ENCODE data around the gene GTF2F2. TPM values are rescaled to one million over a fixed set of nuclear protein-coding genes. Genes with fewer than 3 reads are reported as not detected.

Gene GTF2F2
- total and polyA plus RNA-seq, 2 donors (not counting 1 experiment from before 2014, with no cell fraction given): 5.9 to 19.6 TPM

DNA sequence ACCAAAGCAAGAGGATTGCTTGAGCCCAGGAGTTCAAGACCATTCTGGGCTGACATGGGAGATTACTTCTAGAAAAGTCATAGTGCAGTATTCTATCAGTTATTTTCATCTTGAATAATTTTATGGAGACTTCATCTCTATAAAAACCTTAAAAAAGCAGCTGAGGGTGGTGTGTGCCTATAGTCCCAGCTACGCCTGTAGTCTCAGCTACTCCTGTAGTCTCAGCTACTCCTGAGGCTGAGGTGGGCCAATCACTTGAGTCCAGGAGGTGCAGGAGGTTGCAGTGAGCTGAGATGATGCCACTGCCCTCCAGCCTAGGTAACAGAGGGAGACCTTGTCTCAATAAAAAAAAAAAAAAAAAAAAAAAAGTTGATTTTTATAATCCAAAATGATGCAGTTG, 102.6 kb downstream of the GTF2F2 start:
- DNase-seq: no peak
- no peak overlapping the region for H2AFZ ChIP-seq (ENCODE audit: insufficient read depth, low read depth, low read length, poor library complexity, severe bottlenecking)
- no peaks in the 10 kb centered on the region for H3K9me3 ChIP-seq (ENCODE audit: control extremely low read depth in 1 of 3, control insufficient read depth in 2 of 3, insufficient read depth in 1 of 3, low read length in 2 of 3)
- H3K9me3 Mint-ChIP-seq (ENCODE audit: insufficient read depth): no peaks in the 10 kb centered on the region
- no peak for ATAC-seq (ENCODE audit: low read depth)
- no peaks in the 10 kb centered on the region for H3K36me3 ChIP-seq (replicated peaks in 1 of 2; ENCODE audit: control extremely low read depth in 1 of 2, control insufficient read depth in 1 of 2, extremely low read depth in 1 of 2, insufficient read depth in 2 of 2, low read length in 1 of 2)
- H3K4me1 ChIP-seq (ENCODE audit: control insufficient read depth in 2 of 2, insufficient read depth in 2 of 2, low read length in 2 of 2): no peaks in the 10 kb centered on the region
- intact Hi-C loops (cut with micrococcal nuclease): no loop called here
- H3K4me2 ChIP-seq (replicated peaks; ENCODE audit: low read depth, low read length, poor library complexity, severe bottlenecking): no peak overlapping the region
- TF ChIP-seq, protein P1, sequence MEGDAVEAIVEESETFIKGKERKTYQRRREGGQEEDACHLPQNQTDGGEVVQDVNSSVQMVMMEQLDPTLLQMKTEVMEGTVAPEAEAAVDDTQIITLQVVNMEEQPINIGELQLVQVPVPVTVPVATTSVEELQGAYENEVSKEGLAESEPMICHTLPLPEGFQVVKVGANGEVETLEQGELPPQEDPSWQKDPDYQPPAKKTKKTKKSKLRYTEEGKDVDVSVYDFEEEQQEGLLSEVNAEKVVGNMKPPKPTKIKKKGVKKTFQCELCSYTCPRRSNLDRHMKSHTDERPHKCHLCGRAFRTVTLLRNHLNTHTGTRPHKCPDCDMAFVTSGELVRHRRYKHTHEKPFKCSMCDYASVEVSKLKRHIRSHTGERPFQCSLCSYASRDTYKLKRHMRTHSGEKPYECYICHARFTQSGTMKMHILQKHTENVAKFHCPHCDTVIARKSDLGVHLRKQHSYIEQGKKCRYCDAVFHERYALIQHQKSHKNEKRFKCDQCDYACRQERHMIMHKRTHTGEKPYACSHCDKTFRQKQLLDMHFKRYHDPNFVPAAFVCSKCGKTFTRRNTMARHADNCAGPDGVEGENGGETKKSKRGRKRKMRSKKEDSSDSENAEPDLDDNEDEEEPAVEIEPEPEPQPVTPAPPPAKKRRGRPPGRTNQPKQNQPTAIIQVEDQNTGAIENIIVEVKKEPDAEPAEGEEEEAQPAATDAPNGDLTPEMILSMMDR (IDR thresholded peaks at IDR 0.05): no peak
- no peak for TF ChIP-seq EZH2 (IDR thresholded peaks at IDR 0.05; ENCODE audit: borderline replicate concordance, insufficient read depth, low read depth, low read length, poor library complexity, severe bottlenecking)
- H3K4me3 Mint-ChIP-seq: no peak overlapping the region
- H3K27ac Mint-ChIP-seq: no peak overlapping the region
- H3K27ac ChIP-seq (ENCODE audit: low read length in 2 of 2): no peak overlapping the region
- H3K27me3 Mint-ChIP-seq: no peaks in the 10 kb centered on the region
- H3K9ac ChIP-seq (ENCODE audit: low read length): no peak overlapping the region
- peaks cover 6% of the 10 kb centered on the region for H4K20me1 ChIP-seq (ENCODE audit: control insufficient read depth, insufficient read depth, low read length, poor library complexity, severe bottlenecking)
- peaks cover 15% of the 10 kb centered on the region for H3K79me2 ChIP-seq (ENCODE audit: control insufficient read depth, insufficient read depth, low read length)
- WGBS (ENCODE audit: insufficient coverage): 100% methylated on average over 1 of the region's 1 CpG
- H3K4me1 Mint-ChIP-seq: peaks cover 5% of the 10 kb centered on the region
- H3K4me3 ChIP-seq (ENCODE audit: control extremely low read depth in 1 of 5, extremely low read depth in 1 of 5, insufficient read depth in 1 of 5, low read depth in 2 of 5, low read length in 4 of 5): no peak overlapping the region
- POLR2A ChIA-PET: no interaction called here
- CTCF ChIA-PET: no interaction called here
- no peaks in the 10 kb centered on the region for H3K27me3 ChIP-seq (replicated peaks in 1 of 4; ENCODE audit: control extremely low read depth in 1 of 4, control insufficient read depth in 3 of 4, insufficient read depth in 4 of 4, low read length in 3 of 4)

DNA sequence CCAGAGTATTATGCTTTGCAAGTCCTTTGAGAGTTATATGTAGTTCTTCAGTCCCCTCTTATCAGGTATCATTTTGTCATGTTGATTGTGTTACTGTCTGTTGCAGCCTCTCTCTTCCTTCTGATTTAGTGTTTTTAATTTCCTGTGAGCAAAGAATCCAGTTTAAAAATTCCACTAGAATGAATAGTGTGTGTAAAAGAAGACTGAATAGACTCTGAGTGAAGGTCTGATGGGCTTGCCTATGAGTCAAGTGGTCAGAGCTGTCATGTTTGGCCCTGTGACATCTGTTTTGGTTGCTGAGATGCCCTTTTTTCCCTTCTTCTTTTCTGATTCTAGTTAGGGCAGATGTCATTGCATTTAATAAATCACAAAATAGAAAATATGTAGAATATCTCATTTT, 103.9 kb downstream of the GTF2F2 start:
- Mint-ChIP-seq H3K4me3 (no peak overlapping the region), H3K27ac (no peak overlapping the region), H3K4me1 (no peaks in the 10 kb centered on the region), H3K27me3 (no peaks in the 10 kb centered on the region), H3K9me3 (ENCODE audit: insufficient read depth) (no peaks in the 10 kb centered on the region)
- H3K36me3 ChIP-seq (replicated peaks in 1 of 2; ENCODE audit: control extremely low read depth in 1 of 2, control insufficient read depth in 1 of 2, extremely low read depth in 1 of 2, insufficient read depth in 2 of 2, low read length in 1 of 2): no peaks in the 10 kb centered on the region
- H2AFZ ChIP-seq (ENCODE audit: insufficient read depth, low read depth, low read length, poor library complexity, severe bottlenecking): no peak overlapping the region
- peaks cover 6% of the 10 kb centered on the region for H4K20me1 ChIP-seq (ENCODE audit: control insufficient read depth, insufficient read depth, low read length, poor library complexity, severe bottlenecking)
- no peaks in the 10 kb centered on the region for H3K4me1 ChIP-seq (ENCODE audit: control insufficient read depth in 2 of 2, insufficient read depth in 2 of 2, low read length in 2 of 2)
- TF ChIP-seq, protein P1 (IDR thresholded peaks at IDR 0.05): no peak
- TF ChIP-seq EZH2 (IDR thresholded peaks at IDR 0.05; ENCODE audit: borderline replicate concordance, insufficient read depth, low read depth, low read length, poor library complexity, severe bottlenecking): no peak
- no peaks in the 10 kb centered on the region for H3K27me3 ChIP-seq (replicated peaks in 1 of 4; ENCODE audit: control extremely low read depth in 1 of 4, control insufficient read depth in 3 of 4, insufficient read depth in 4 of 4, low read length in 3 of 4)
- no peak overlapping the region for H3K4me2 ChIP-seq (replicated peaks; ENCODE audit: low read depth, low read length, poor library complexity, severe bottlenecking)
- ChIA-PET POLR2A (no interaction called here), CTCF (no interaction called here)
- no peaks in the 10 kb centered on the region for H3K9me3 ChIP-seq (ENCODE audit: control extremely low read depth in 1 of 3, control insufficient read depth in 2 of 3, insufficient read depth in 1 of 3, low read length in 2 of 3)
- no peak overlapping the region for H3K4me3 ChIP-seq (ENCODE audit: control extremely low read depth in 1 of 5, extremely low read depth in 1 of 5, insufficient read depth in 1 of 5, low read depth in 2 of 5, low read length in 4 of 5)
- no peak for ATAC-seq (ENCODE audit: low read depth)
- intact Hi-C loops (cut with micrococcal nuclease): no loop called here
- no peak for DNase-seq
- H3K79me2 ChIP-seq (ENCODE audit: control insufficient read depth, insufficient read depth, low read length): peaks cover 15% of the 10 kb centered on the region
- H3K27ac ChIP-seq (ENCODE audit: low read length in 2 of 2): no peak overlapping the region
- H3K9ac ChIP-seq (ENCODE audit: low read length): no peak overlapping the region
